Hypothalamus (tissue), 51 donors: ENCODE results near the gene SLC17A2.

Source experiments
- DNase-seq, 51 donors: peaks; one replicate each; lab custom pipeline; 2025; lab: John Stamatoyannopoulos, UW

Gene SLC17A2

GRCh38 chr6:25889877-25890853 is 40.3 kb downstream of the SLC17A2 start:
- peak in 13 of 51 donors; percentile 0 to 53 (median 6) for DNase-seq

- DNase-seq: no peak
These were observed 41.9 kb downstream of the SLC17A2 start for GRCh38 chr6:25888626-25889025.

DNA sequence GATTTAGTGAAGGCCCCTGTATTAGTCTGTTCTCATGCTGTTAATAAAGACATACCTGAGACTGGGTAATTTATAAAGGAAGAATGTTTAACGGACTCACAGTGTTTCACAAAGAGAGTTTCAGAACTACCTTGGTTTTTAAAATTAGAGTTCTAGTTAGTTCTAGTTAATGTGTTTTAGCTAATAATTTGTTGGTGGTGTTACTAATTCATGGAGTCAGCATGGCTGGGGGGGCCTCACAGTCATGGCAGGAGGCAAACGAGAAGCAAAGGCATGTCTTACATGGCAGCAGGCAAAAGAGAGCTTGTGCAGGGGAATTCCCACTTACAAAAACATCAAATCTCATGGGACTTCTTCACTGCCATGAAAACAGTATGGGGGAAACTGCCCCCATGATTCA is 44.4 kb downstream of the SLC17A2 start:
- no peak for DNase-seq

- DNase-seq: no peak
These were observed 46.5 kb downstream of the SLC17A2 start for GRCh38 chr6:25883991-25884390.

DNA sequence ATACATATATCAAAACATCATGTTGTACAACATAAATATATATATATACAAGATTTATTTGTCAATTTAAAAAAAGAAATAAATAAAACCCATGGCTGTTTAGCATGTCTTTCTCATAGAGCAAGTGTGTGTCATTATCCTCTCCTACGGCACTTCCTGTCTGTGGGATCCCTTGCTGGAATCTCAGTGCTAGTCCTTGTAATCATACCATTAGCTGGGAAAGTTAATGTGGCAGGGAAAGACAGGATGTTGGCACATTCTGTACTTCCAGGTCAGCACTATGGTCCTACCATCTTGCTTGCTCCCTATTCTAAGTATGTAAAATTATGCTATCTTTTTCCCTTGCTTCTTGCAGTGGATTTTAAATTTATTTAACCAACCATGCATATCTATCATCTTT is 47.0 kb downstream of the SLC17A2 start:
- no peak for DNase-seq

- no peak for DNase-seq
These were observed 48.4 kb downstream of the SLC17A2 start for GRCh38 chr6:25882051-25882496.

- no peak for DNase-seq
These were observed 49.9 kb downstream of the SLC17A2 start for GRCh38 chr6:25880601-25881000.

DNA sequence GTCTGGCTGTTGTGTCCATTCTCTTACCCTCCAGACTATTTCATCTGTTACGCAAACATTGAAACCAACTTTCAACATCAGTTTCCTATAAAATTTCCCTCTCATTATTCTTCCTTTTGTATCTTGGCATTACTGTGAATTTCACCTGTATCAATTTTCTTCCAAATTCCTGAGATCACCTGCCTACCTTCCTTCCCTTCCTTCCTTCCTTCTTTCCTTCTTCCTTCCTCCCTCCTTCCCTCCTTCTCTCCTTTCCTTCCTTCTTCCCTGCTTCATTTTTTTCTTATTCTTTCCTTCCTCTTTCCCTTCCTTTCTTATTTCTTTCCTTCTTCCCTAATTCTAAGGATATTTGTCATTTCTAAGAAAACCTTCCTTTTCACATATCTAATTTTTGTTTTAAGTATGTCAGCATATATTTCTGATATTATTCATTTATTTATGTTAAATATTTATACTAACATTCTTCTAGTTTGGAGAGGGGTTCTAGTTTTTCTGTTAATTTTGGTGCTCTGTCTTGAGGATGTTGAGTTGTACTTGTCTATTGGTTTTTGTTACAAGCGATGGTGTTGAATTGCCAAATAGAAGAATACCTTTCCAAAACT is 51.7 kb downstream of the SLC17A2 start:
- DNase-seq: no peak

- DNase-seq: no peak
These were observed 54.4 kb downstream of the SLC17A2 start for GRCh38 chr6:25875926-25876602.

GRCh38 chr6:25875563-25875905 is 55.0 kb downstream of the SLC17A2 start:
- no peak for DNase-seq

DNA sequence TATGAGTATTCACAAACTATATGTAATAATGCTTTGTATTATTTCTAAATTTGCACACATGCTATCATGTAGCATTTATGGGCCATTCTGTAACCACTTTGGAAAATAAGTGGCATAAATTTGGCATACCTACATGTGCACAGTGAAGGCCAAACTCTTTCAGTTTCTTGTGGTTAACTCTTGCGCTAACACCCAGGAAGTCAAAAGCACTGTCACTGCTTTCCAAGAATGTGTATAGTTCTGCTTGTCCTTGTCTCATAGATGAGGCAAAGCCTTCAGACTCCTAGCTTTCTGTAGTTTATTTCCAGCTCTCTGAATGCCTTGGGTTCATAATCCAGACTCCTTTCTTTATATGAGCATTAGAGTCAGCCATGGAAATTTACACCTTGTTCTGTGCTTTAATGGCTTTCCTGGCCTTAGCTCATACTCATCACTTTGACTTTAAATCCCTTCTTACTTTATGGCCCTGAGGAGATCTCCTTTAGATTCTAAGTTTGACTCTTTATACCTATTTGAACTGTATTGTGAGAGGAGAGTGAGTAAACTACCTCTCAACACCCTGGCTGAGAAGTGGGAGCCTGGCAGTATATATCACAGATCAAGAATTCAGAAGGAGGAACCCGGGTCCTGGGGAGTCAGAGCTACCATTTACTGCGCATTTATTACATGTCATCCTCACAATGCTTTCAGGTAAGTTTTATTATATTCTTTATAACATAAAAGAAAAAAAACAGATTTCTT is 55.5 kb downstream of the SLC17A2 start:
- no peak for DNase-seq

- DNase-seq: no peak
These were observed 56.4 kb downstream of the SLC17A2 start, which contains the start of gene SLC17A3 for GRCh38 chr6:25874118-25874517. TSS of gene SLC17A3 (minus strand) at chr6:25874243. CDS start at chr6:25868387, 5,856 bp downstream.

DNA sequence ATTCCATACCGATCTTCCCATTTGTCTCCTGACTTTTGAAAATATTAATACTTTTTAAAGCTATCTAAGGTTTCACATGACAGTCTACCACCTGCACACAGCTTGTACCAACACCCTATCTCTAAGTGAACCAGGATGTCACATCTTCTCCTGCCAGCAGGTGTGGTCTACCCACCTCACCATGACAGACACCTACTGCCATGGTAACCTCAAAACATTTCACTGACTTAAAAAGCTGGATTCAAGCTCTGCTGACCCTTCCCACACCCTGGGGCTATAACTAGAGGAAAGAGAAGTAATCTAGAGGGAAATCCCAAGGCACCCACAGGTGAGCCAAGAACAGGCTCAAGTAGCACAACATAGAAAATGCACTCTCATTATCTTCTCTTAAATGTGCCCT is 57.7 kb downstream of the SLC17A2 start:
- DNase-seq: no peak

DNA sequence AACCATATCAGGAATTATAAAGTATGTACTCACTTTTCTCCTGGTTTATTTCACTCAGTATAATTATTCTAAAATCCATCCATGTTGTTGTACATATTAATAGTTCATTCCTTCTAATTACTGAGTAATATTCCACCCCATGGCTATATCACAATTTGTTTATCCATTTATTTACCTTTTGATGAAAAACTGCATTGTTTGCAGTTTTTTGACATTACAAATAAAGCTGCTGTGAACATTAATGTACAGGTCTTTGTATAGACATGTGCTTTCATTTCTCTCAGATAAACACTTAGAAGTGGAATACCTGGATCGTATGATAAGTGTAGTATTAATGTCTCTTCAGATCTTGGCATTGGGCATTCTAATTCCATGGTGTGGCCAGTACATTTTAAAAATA is 60.7 kb downstream of the SLC17A2 start:
- DNase-seq: no peak

DNA sequence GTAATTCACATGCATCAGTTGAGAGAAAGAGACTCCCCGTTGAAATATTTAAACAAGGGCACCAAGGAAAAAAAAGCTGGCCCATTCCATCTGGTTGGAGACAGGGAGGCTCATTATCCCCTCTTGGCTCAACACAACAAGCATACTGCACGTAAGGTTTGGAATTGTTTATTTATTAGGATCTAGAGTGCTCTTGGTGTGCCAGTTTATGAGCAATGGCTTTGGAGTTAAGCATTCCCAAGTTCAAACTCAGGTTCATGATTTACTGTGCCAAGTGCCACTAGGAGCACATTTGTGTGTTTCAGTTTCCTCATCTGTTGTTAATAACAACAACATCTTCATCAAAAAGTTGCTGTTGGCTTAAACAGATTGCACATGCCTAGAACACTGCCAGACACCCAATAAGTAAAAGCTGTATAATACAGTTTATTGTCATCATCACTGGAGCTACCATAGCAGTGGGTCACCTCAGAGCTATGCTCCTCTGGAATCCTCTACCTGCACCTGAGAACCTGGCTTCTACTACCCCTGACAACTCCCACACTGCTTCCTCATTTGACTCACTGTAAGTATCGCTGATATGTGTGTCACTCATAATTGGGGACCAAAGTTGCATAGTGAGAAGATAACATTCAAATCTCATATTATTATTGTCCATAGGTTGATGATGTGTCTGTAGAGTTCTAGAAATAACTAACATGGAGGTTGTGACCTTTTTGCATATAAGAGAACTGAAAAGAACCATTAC is 61.9 kb downstream of the SLC17A2 start:
- DNase-seq: no peak

DNA sequence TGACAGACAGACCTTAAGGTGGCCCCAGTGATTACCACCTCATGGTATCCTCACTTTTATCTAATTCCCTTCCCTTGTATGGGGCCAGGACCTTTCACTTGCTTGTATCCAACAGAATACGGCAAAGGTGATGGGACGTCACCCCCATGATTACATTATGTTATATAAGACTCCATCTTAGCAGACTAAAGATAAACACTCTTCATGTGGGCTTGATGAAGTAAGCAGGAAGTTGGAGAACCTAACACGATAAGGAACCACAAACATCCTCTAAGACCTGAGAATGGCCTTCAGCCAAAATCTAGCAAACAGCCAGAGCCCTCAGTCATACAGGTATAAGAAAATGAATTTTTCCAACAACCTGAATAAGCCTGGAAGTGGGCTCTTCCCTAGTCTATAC is 64.5 kb downstream of the SLC17A2 start:
- no peak for DNase-seq

DNA sequence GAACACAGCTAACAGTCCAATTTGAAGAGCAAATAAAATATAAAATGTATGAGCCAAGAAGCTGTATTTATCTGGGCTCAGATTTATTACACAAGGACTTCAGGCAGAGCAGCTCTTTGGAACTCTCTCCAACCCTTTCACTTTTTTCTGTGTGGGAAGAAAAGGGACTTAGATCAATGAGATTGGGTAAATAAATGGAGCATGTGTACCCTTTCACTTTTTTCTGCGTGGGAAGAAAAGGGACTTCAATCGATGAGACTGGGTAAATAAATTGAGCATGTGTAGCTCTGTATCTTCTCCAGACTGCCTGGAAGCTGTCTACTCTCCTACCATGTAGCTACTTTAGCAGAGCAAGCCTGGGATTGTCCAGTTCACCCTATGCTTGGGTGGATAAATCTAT is 67.1 kb downstream of the SLC17A2 start:
- no peak for DNase-seq
